A204.1 (cell line): ENCODE results near the gene PHTF2.

Experiments
- FAIRE-seq: peaks from 2 replicates; lab custom pipeline; 2012; peaks lifted over from hg19 to GRCh38; lab: Jason Lieb, UNC

Gene PHTF2

GRCh38 chr7:77933394-77933793 lies 134.8 kb downstream of the PHTF2 start:
- no peak for FAIRE-seq

GRCh38 chr7:77935652-77936348 lies 137.2 kb downstream of the PHTF2 start:
- FAIRE-seq: peak; percentile 99

- FAIRE-seq: peak; percentile 97
These were observed 142.1 kb downstream of the PHTF2 start for GRCh38 chr7:77940647-77941046.

GRCh38 chr7:77942431-77942830 lies 143.9 kb downstream of the PHTF2 start:
- FAIRE-seq: no peak

- no peak for FAIRE-seq
These were observed 145.9 kb downstream of the PHTF2 start for GRCh38 chr7:77944183-77945182.

GRCh38 chr7:77950548-77950947 lies 152.0 kb downstream of the PHTF2 start:
- FAIRE-seq: no peak

GRCh38 chr7:77954773-77955555 lies 156.4 kb downstream of the PHTF2 start:
- FAIRE-seq: no peak

- no peak for FAIRE-seq
These were observed 159.9 kb downstream of the PHTF2 start for GRCh38 chr7:77958436-77958835.

- no peak for FAIRE-seq
These were observed 160.5 kb downstream of the PHTF2 start for GRCh38 chr7:77959080-77959479.

GRCh38 chr7:77960336-77960735 lies 161.8 kb downstream of the PHTF2 start:
- FAIRE-seq: no peak

GRCh38 chr7:77967429-77967828 lies 168.9 kb downstream of the PHTF2 start:
- FAIRE-seq: no peak

- FAIRE-seq: no peak
These were observed 173.2 kb downstream of the PHTF2 start for GRCh38 chr7:77971726-77972125.

- FAIRE-seq: no peak
These were observed 177.3 kb downstream of the PHTF2 start for GRCh38 chr7:77975672-77976480.

- no peak for FAIRE-seq
These were observed 180.6 kb downstream of the PHTF2 start for GRCh38 chr7:77979219-77979618.

- FAIRE-seq: no peak
These were observed 181.6 kb downstream of the PHTF2 start for GRCh38 chr7:77980087-77980713.

GRCh38 chr7:77982926-77983550 lies 184.5 kb downstream of the PHTF2 start:
- FAIRE-seq: no peak

- no peak for FAIRE-seq
These were observed 185.4 kb downstream of the PHTF2 start for GRCh38 chr7:77983973-77984372.

- no peak for FAIRE-seq
These were observed 186.8 kb downstream of the PHTF2 start for GRCh38 chr7:77985232-77985973.

- FAIRE-seq: no peak
These were observed 187.4 kb downstream of the PHTF2 start for GRCh38 chr7:77985974-77986339.

GRCh38 chr7:77989981-77990566 lies 191.5 kb downstream of the PHTF2 start:
- no peak for FAIRE-seq
